GM13976 (cell line): ENCODE results near the gene CAD.
"Not testable (repeated sequence)": the region's sequence is repeated elsewhere in the genome, so short reads cannot be mapped to it uniquely, and the experiment has no call there.

Experiments used
- DNase-seq: peaks from one replicate; pipeline ENCODE4 v3.0.0; 2012; ENCODE audit warnings: low spot score
- CTCF ChIP-seq: IDR thresholded peaks from 2 replicates; pipeline ENCODE4 v1.5.1; 2012; ENCODE audit warnings: borderline replicate concordance, mild to moderate bottlenecking; ENCODE audit not compliant: insufficient read depth; ENCODE audit errors: extremely low read depth, missing control alignments, control extremely low read depth
- in situ Hi-C: fragments of 300-500 bp; cut with MboI; formaldehyde crosslinking; loops from one replicate; pipeline ENCODE4 v1.12.0; 2022; ENCODE audit warnings: low sequenced_read_pairs, mixed read lengths, inconsistent platforms; ENCODE audit not compliant: unreplicated experiment

The CAD gene

GRCh38 chr2:27185331-27186026, 31.7 kb upstream of the CAD start:
- no peak for DNase-seq
- in situ Hi-C loops = loop anchor here (25.0 kb wide), 1 partner anchor 223 kb away; the partner anchor contains the start of gene MAPRE3
- no peak for TF ChIP-seq CTCF

GRCh38 chr2:27186613-27187345, 30.4 kb upstream of the CAD start:
- in situ Hi-C loops = loop anchor here (25.0 kb wide), 1 partner anchor 224 kb away; the partner anchor contains the start of gene MAPRE3
- TF ChIP-seq CTCF = no peak
- no peak for DNase-seq

GRCh38 chr2:27189989-27190388, 27.2 kb upstream of the CAD start:
- in situ Hi-C loops = loop anchor here (10.0 to 25.0 kb wide), 2 partner anchors 95 to 228 kb away; partner anchors contain the start of gene MAPRE3
- no peak for DNase-seq
- no peak for TF ChIP-seq CTCF

GRCh38 chr2:27191070-27191829, 25.9 kb upstream of the CAD start:
- DNase-seq = peak; percentile 75
- TF ChIP-seq CTCF = peak; percentile 70
- in situ Hi-C loops = loop anchor here (10.0 to 25.0 kb wide), 2 partner anchors 96 to 229 kb away; partner anchors contain the start of gene MAPRE3

- in situ Hi-C loops = loop anchor here (10.0 to 25.0 kb wide), 2 partner anchors 100 to 232 kb away; partner anchors contain the start of gene MAPRE3
- DNase-seq = no peak
- TF ChIP-seq CTCF = no peak
Observed at GRCh38 chr2:27194538-27195354, 22.4 kb upstream of the CAD start.

GRCh38 chr2:27195799-27196198, 21.4 kb upstream of the CAD start:
- not testable (repeated sequence) for DNase-seq
- in situ Hi-C loops = loop anchor here (10.0 to 25.0 kb wide), 2 partner anchors 101 to 233 kb away; partner anchors contain the start of gene MAPRE3

- in situ Hi-C loops = loop anchor here (10.0 to 25.0 kb wide), 2 partner anchors 103 to 236 kb away; partner anchors contain the start of gene MAPRE3
Observed at GRCh38 chr2:27198068-27198467, 19.1 kb upstream of the CAD start.

More at GRCh38 chr2:27198068-27198467, 19.1 kb upstream of the CAD start:
- DNase-seq = not testable (repeated sequence)
